Loucy (cell line): Measurements from ENCODE around the gene HS6ST3.

Source experiments
- CTCF ChIP-seq: fragments of 200-600 bp; sonication (generic); conservative IDR thresholded peaks from 2 replicates; pipeline ENCODE4 v1.5.1; 2014; ENCODE audit warnings: mild to moderate bottlenecking, antibody characterized with exemption, low read length
- EZH2phosphoT487 ChIP-seq: fragments of 200-600 bp; IDR thresholded peaks from 2 replicates; pipeline ENCODE4 v1.6.1; 2018; ENCODE audit warnings: antibody characterized with exemption, mild to moderate bottlenecking, moderate library complexity, borderline replicate concordance

DNA sequence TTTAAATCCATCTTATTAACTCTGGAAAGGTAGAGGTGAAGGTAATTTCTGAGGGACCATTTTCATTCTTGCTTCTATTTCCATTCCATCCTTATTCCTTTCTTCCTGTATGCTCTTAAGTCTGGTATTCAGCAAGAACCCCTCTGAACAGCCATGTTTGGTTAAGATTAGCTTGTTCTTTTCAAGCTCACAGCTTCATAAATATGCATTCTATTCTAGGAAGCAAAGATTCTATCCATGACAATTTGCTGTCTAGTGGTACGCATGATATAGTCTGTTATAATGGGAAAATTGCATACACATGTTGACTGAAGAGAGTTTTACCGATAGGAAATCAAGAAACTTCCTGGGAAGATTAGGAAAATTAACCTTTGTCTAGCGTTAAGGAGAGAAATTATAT lies 218.7 kb downstream of the HS6ST3 start:
- TF ChIP-seq CTCF (no peak), EZH2phosphoT487 (no peak)
